ENCODE data around the gene PCGF1.

DNA sequence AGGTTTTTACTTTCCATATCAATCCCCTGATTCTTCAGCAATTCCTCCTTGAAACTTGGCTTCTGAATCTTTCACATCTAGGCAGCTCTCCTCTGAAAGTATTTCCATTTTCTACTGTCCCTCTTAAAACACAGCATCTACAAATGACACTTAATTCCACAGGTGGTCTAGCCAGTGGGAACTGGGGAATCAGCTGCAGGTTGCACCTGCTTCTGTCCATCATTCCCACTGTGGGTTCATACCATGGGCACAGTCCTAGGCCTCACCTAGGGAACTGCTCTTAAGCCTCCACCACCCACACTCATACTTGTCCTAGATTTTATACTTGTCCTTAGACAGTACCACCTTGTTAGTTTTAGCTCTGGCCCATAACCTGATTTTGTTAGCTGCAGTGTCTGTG, 44.0 kb upstream of the PCGF1 start:
- TF ChIP-seq POLR2A (IDR thresholded peaks at IDR 0.05) (no peak), CTCF (IDR thresholded peaks at IDR 0.05 in 8 of 11, conservative IDR thresholded peaks at IDR 0.05 in 3 of 11) (no peak)

Measured in spleen (tissue), 7 donors.